SK-N-SH (cell line): ENCODE data around the gene ABHD3. TPM values are rescaled to one million over a fixed set of nuclear protein-coding genes. Genes with fewer than 3 reads are reported as not detected.

ENCODE experiments used
- CTCF ChIA-PET: fragments of 300-600, 350-600 bp; formaldehyde crosslinking; extraction: SDS; loops from one replicate; lab custom pipeline; 2021; lab: Yijun Ruan, JAX
- POLR2A ChIA-PET: fragments of 350-600 bp; sonication (Branson Sonifier 250); formaldehyde crosslinking; extraction: SDS; loops from one replicate; lab custom pipeline; 2020; ENCODE audit warnings: antibody characterized with exemption, inconsistent platforms; lab: Yijun Ruan, JAX
- DNase-seq: peaks from one replicate; pipeline ENCODE4 v3.0.0; 2012
- H2AFZ ChIP-seq: fragments of 200-600 bp; sonication (generic); 2 replicates; pipeline ENCODE4 v1.8.1; 2016; ENCODE audit warnings: antibody characterized with exemption, mild to moderate bottlenecking, low read depth
- H3F3A ChIP-seq: fragments of 200-600 bp; sonication (generic); replicated peaks from 2 replicates; pipeline ENCODE3; 2016; ENCODE audit warnings: antibody characterized with exemption, mild to moderate bottlenecking; ENCODE audit not compliant: insufficient read depth
- H3K27ac ChIP-seq, 2 experiments: fragments of 200-500 bp in 1 of 2; fragments of 200-600 bp in 1 of 2; sonication (Bioruptor generic) in 1 of 2; sonication (generic), shearing (Covaris generic) in 1 of 2; 2 replicates each; pipeline versions ENCODE4 v1.5.1 to v1.6.1; 2014 to 2016; ENCODE audit warnings: low read depth in 2 of 2, inconsistent platforms in 1 of 2, low read length in 1 of 2, mild to moderate bottlenecking in 1 of 2, mixed read lengths in 1 of 2
- H3K27me3 ChIP-seq: fragments of 200-600 bp; sonication (generic), shearing (Covaris generic); 2 replicates; pipeline ENCODE4 v1.6.1; 2016; ENCODE audit warnings: mixed run types; ENCODE audit not compliant: insufficient read depth
- H3K36me3 ChIP-seq, 2 experiments: fragments of 200-500 bp in 1 of 2; fragments of 200-600 bp in 1 of 2; sonication (Bioruptor generic) in 1 of 2; sonication (generic) in 1 of 2; replicated peaks in 1 of 2; 2 replicates each; pipeline versions ENCODE3 to v1.5.1; 2014 to 2016; ENCODE audit warnings: low read length in 1 of 2, mild to moderate bottlenecking in 1 of 2; ENCODE audit not compliant: insufficient read depth in 2 of 2, control insufficient read depth in 1 of 2
- H3K4me1 ChIP-seq, 2 experiments: fragments of 200-500 bp in 1 of 2; fragments of 200-600 bp in 1 of 2; sonication (Bioruptor generic) in 1 of 2; sonication (generic), shearing (Covaris generic) in 1 of 2; 2 replicates each; pipeline versions ENCODE4 v1.5.1 to v1.6.1; 2014 to 2016; ENCODE audit warnings: low read depth in 1 of 2, low read length in 1 of 2, mixed run types in 1 of 2; ENCODE audit not compliant: insufficient read depth in 2 of 2, control insufficient read depth in 1 of 2
- H3K4me2 ChIP-seq: fragments of 200-600 bp; sonication (generic), shearing (Covaris generic); 2 replicates; pipeline ENCODE4 v1.6.1; 2017; ENCODE audit warnings: mixed run types
- H3K4me3 ChIP-seq, 2 experiments: fragments of 200-500 bp in 1 of 2; fragments of 200-600 bp in 1 of 2; sonication (Bioruptor generic) in 1 of 2; sonication (generic), shearing (Covaris generic) in 1 of 2; 2 replicates each; pipeline versions ENCODE4 v1.5.1 to v1.8.1; 2014 to 2016; ENCODE audit warnings: low read depth in 2 of 2, inconsistent platforms in 1 of 2, low read length in 1 of 2, mild to moderate bottlenecking in 1 of 2, mixed read lengths in 1 of 2, moderate library complexity in 1 of 2
- H3K79me2 ChIP-seq: fragments of 200-600 bp; sonication (generic); 2 replicates; pipeline ENCODE4 v1.8.1; 2017; ENCODE audit warnings: mild to moderate bottlenecking; ENCODE audit not compliant: insufficient read depth
- H3K9ac ChIP-seq: fragments of 200-600 bp; sonication (generic); 2 replicates; pipeline ENCODE4 v1.6.1; 2017; ENCODE audit warnings: mixed run types
- H3K9me2 ChIP-seq: fragments of 200-600 bp; sonication (generic); 2 replicates; pipeline ENCODE4 v1.6.1; 2017; ENCODE audit warnings: mixed run types
- H3K9me3 ChIP-seq: fragments of 200-600 bp; sonication (generic); 2 replicates; pipeline ENCODE4 v1.6.1; 2017; ENCODE audit warnings: mixed run types, mild to moderate bottlenecking, moderate library complexity
- H4K20me1 ChIP-seq: fragments of 200-600 bp; sonication (generic); 2 replicates; pipeline ENCODE4 v1.6.1; 2017; ENCODE audit warnings: mild to moderate bottlenecking, mixed run types; ENCODE audit not compliant: insufficient read depth
- CHD2 ChIP-seq: fragments of 150-350 bp; IDR thresholded peaks from 2 replicates; pipeline ENCODE4 v1.6.1; 2018; ENCODE audit warnings: low read length; ENCODE audit not compliant: partially characterized antibody
- ELF1 ChIP-seq: IDR thresholded peaks from 2 replicates; pipeline ENCODE4 v1.4.0; 2012
- EZH2phosphoT487 ChIP-seq: fragments of 200-600 bp; sonication (generic); IDR thresholded peaks from 2 replicates; pipeline ENCODE4 v1.6.1; 2017; ENCODE audit warnings: low read depth, mixed run types, mild to moderate bottlenecking, antibody characterized with exemption, moderate library complexity, borderline replicate concordance
- FOXJ3 ChIP-seq: sonication (generic); formaldehyde crosslinking; IDR thresholded peaks from 2 replicates; pipeline ENCODE4 v1.5.1; 2020; ENCODE audit warnings: mild to moderate bottlenecking, missing genetic modification reagents
- GABPA ChIP-seq: IDR thresholded peaks from 2 replicates; pipeline ENCODE4 v1.4.0; 2012; ENCODE audit warnings: low read depth, mild to moderate bottlenecking
- GATA2 ChIP-seq: sonication (generic); formaldehyde crosslinking; IDR thresholded peaks from 2 replicates; pipeline ENCODE4 v1.5.0; 2020; ENCODE audit warnings: mild to moderate bottlenecking, missing genetic modification reagents
- POLR2AphosphoS5 ChIP-seq: IDR thresholded peaks from 2 replicates; pipeline ENCODE4 v1.6.1; 2012; ENCODE audit warnings: low read depth, low read length
- RCOR1 ChIP-seq: fragments of 150-350 bp; IDR thresholded peaks from 2 replicates; pipeline ENCODE4 v1.6.1; 2017; ENCODE audit warnings: antibody characterized with exemption, low read length
- RFX5 ChIP-seq: IDR thresholded peaks from 2 replicates; pipeline ENCODE4 v1.6.1; 2012; ENCODE audit warnings: mild to moderate bottlenecking, improper control_type of control experiment, low read length
- SIN3A ChIP-seq: IDR thresholded peaks from 2 replicates; pipeline ENCODE4 v1.6.1; 2012; ENCODE audit warnings: low read depth, mild to moderate bottlenecking, low read length, moderate library complexity, borderline replicate concordance
- TAF1 ChIP-seq: IDR thresholded peaks from 2 replicates; pipeline ENCODE4 v1.6.1; 2012; ENCODE audit warnings: low read depth, mild to moderate bottlenecking, low read length, moderate library complexity, borderline replicate concordance
- YY1 ChIP-seq: IDR thresholded peaks from 2 replicates; pipeline ENCODE4 v1.4.0; 2012; ENCODE audit warnings: low read depth, mild to moderate bottlenecking
- WGBS: methylation state at CpG from one replicate; pipeline ENCODE4 v1.1.6; 2017; ENCODE audit warnings: low lambda C conversion rate; 5-methylcytosine and 5-hydroxymethylcytosine counted together
- polyA plus RNA-seq, 3 experiments: library from polyadenylated mRNA; depleted of rRNA; stranded (reverse); fragments of >200 nt; gene quantifications; 2 replicates each; pipeline ENCODE4 v1.2.3, GENCODE V29; 2012
- TF ChIP-seq, protein P1 (sequence below): IDR thresholded peaks from 2 replicates; pipeline ENCODE4; 2012
- TF ChIP-seq, protein P2 (sequence below): fragments of 200-600 bp; sonication (generic); IDR thresholded peaks from 2 replicates; pipeline ENCODE4 v1.6.1; 2017; ENCODE audit warnings: antibody characterized with exemption, mild to moderate bottlenecking, moderate library complexity
- TF ChIP-seq, protein P3 (sequence below): fragments of 150-350 bp; IDR thresholded peaks from 2 replicates; pipeline ENCODE4 v1.6.1; 2016; ENCODE audit warnings: mild to moderate bottlenecking, low read depth, low read length

Gene ABHD3
- polyA plus RNA-seq, 1 of the 3 experiments (the other 2 are of a cell fraction) = 4.3 TPM

DNA sequence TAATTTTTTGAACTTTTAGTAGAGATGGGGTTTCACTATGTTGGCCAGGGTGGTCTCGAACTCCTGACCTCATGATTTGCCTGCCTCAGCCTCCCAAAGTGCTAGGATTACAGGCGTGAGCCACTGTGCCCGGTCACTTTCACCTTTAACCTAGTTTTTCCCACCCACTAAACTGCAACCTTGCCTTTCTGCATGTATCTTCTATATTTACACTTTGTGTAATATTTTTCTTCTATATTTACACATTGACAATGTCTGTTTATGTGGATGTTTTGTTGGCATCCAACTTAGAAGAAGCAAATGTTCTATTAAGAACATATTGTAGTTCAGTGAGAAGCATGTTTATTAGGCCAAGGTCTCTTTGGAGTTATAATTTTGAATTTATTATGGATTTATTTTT, 65.8 kb downstream of the ABHD3 start:
- H3K9ac ChIP-seq = no peak overlapping the region
- H4K20me1 ChIP-seq = no peaks in the 10 kb centered on the region
- peaks cover 0 to 2% of the 10 kb centered on the region in 2 experiments; a peak in 1 of 4 replicates for H3K4me1 ChIP-seq
- H3K27me3 ChIP-seq = no peaks in the 10 kb centered on the region
- no peaks in the 10 kb centered on the region for H3K9me3 ChIP-seq
- WGBS = 96% methylated on average over 3 of the region's 3 CpGs
- ChIA-PET CTCF (no interaction called here), POLR2A (no interaction called here)
- no peak overlapping the region for H3K27ac ChIP-seq
- no peak for DNase-seq
- no peak for TF ChIP-seq ELF1
- TF ChIP-seq GABPA = no peak
- TF ChIP-seq, protein P1, sequence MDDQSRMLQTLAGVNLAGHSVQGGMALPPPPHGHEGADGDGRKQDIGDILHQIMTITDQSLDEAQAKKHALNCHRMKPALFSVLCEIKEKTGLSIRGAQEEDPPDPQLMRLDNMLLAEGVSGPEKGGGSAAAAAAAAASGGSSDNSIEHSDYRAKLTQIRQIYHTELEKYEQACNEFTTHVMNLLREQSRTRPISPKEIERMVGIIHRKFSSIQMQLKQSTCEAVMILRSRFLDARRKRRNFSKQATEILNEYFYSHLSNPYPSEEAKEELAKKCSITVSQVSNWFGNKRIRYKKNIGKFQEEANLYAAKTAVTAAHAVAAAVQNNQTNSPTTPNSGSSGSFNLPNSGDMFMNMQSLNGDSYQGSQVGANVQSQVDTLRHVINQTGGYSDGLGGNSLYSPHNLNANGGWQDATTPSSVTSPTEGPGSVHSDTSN = no peak
- no peak for TF ChIP-seq SIN3A
- no peak for TF ChIP-seq RFX5
- TF ChIP-seq GATA2 (CRISPR knock-in tag) = no peak
- TF ChIP-seq TAF1 = no peak
- no peak for TF ChIP-seq YY1
- no peak for TF ChIP-seq EZH2phosphoT487
- TF ChIP-seq FOXJ3 = no peak
- TF ChIP-seq, protein P2, sequence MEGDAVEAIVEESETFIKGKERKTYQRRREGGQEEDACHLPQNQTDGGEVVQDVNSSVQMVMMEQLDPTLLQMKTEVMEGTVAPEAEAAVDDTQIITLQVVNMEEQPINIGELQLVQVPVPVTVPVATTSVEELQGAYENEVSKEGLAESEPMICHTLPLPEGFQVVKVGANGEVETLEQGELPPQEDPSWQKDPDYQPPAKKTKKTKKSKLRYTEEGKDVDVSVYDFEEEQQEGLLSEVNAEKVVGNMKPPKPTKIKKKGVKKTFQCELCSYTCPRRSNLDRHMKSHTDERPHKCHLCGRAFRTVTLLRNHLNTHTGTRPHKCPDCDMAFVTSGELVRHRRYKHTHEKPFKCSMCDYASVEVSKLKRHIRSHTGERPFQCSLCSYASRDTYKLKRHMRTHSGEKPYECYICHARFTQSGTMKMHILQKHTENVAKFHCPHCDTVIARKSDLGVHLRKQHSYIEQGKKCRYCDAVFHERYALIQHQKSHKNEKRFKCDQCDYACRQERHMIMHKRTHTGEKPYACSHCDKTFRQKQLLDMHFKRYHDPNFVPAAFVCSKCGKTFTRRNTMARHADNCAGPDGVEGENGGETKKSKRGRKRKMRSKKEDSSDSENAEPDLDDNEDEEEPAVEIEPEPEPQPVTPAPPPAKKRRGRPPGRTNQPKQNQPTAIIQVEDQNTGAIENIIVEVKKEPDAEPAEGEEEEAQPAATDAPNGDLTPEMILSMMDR = no peak
- TF ChIP-seq, protein P3, sequence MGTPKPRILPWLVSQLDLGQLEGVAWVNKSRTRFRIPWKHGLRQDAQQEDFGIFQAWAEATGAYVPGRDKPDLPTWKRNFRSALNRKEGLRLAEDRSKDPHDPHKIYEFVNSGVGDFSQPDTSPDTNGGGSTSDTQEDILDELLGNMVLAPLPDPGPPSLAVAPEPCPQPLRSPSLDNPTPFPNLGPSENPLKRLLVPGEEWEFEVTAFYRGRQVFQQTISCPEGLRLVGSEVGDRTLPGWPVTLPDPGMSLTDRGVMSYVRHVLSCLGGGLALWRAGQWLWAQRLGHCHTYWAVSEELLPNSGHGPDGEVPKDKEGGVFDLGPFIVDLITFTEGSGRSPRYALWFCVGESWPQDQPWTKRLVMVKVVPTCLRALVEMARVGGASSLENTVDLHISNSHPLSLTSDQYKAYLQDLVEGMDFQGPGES = no peak
- H3F3A ChIP-seq = peaks cover 6% of the 10 kb centered on the region
- H2AFZ ChIP-seq = no peak overlapping the region
- H3K4me2 ChIP-seq = no peak overlapping the region
- H3K9me2 ChIP-seq = no peaks in the 10 kb centered on the region
- peaks cover 0 to 3% of the 10 kb centered on the region in 2 experiments for H3K36me3 ChIP-seq
- no peak overlapping the region for H3K4me3 ChIP-seq
- H3K79me2 ChIP-seq = no peaks in the 10 kb centered on the region

DNA sequence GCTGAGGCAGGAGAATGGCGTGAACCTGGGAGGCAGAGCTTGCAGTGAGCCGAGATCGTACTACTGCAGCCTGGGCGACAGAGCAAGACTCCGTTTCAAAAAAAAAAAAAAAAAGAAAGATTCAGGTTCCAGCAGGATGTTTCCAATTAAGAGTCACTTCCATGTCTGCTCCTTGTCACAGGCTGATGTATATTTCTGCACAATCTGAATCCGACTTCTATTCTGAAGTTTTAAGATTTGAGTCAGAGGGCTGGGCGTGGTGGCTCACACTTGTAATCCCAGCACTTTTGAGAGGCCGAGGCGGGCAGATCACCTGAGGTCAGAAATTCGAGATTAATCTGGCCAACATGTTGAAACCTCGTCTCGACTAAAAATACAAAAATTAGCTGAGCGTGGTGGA, 67.8 kb downstream of the ABHD3 start:
- DNase-seq = no peak
- WGBS = 88% methylated on average over 13 of the region's 13 CpGs
- ChIA-PET POLR2A (no interaction called here), CTCF (interaction anchor here (1.7 kb wide), 1 partner anchor 37 kb away, joined by 8 read pairs; the partner anchor contains the start of gene ESCO1)
- H4K20me1 ChIP-seq = no peaks in the 10 kb centered on the region
- H2AFZ ChIP-seq = no peak overlapping the region
- H3K4me2 ChIP-seq = no peak overlapping the region
- H3K9ac ChIP-seq = no peak overlapping the region
- no peak overlapping the region for H3K4me3 ChIP-seq
- no peak overlapping the region for H3K27ac ChIP-seq
- H3K9me2 ChIP-seq = no peaks in the 10 kb centered on the region
- H3K4me1 ChIP-seq = peaks cover 0 to 2% of the 10 kb centered on the region in 2 experiments; a peak in 1 of 4 replicates
- peaks cover 3 to 19% of the 10 kb centered on the region in 2 experiments for H3K36me3 ChIP-seq
- no peaks in the 10 kb centered on the region for H3K27me3 ChIP-seq
- no peaks in the 10 kb centered on the region for H3K9me3 ChIP-seq
- H3F3A ChIP-seq = peaks cover 6% of the 10 kb centered on the region
- 0 out of 2 replicates have a peak, but pooled peaks cover 3% of the 10 kb centered on the region for H3K79me2 ChIP-seq
- no peak for TF ChIP-seq RCOR1
- TF ChIP-seq YY1 = no peak
- TF ChIP-seq GABPA = no peak
- TF ChIP-seq SIN3A = no peak
- no peak for TF ChIP-seq CHD2
- TF ChIP-seq, protein P3 = no peak
- no peak for TF ChIP-seq POLR2AphosphoS5
- no peak for TF ChIP-seq RFX5
- TF ChIP-seq, protein P1 = no peak
- TF ChIP-seq, all 33 proteins: peak for 0
